HT-29 (cell line): ENCODE data around the gene CCNE1. TPM values are rescaled to one million over a fixed set of nuclear protein-coding genes. Genes with fewer than 3 reads are reported as not detected.
A peak's percentile ranks its signal among the peaks of the same experiment; 100 is the strongest.

Experiments used
- DNase-seq: peaks from one replicate; pipeline ENCODE4 v3.0.0-alpha.2; 2015; ENCODE audit warnings: low spot score
- total RNA-seq: library from RNA; depleted of rRNA; stranded (reverse); fragments of >200 nt; shearing (Covaris generic); gene quantifications from 2 replicates; pipeline ENCODE4 v1.2.3, GENCODE V29; 2014; rRNA removed

The CCNE1 gene
- 20.1 and 29.1 TPM in 2 replicates for total RNA-seq

DNA sequence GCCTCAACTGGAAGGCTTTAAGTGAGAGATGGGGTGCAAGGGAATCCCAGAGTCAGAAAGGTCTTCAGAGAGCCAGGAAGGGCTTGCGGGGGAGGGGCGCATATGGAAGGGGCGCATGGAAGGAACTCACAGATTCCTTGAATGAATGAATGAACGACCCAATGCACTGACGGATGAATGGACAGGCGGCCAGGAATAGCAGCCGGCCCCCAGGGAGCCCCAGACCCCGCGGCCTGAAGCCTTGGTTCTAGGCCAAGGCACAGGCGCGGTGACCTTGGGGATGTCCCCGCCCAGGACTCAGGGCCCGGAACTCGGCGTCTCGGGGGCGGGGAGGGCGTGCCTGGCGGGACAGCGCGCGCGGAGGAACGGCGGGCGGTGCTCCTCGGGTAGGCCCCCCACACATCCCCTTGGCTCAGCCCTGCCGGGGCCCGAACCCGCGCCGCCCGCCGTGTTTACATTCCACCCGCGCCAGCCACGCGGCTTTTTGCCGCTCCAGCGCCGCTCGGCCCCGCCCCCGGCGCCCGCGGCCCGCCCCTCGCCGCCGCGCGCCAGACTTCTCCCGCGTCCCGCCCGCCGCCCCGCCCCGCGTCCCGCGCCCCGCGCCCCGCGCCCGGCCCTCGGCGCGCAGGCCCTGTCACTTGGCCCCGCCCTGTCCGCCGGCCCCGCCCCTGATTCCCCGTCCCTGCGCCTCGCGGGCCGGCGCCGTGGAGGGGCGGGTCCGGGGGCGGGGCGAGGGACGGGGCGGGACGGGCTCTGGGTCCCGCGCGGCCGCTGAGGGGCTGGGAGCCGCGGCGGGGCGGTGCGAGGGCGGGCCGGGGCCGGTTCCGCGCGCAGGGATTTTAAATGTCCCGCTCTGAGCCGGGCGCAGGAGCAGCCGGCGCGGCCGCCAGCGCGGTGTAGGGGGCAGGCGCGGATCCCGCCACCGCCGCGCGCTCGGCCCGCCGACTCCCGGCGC lies at the start of gene CCNE1:
Gene CCNE1, plus strand, starts transcription at position 867 of the 955 bp plus-strand sequence. CDS start 565 bp downstream, outside the sequence.
- DNase-seq = peak; percentile 88

GRCh38 chr19:29763196-29763595 lies 48.6 kb upstream of the CCNE1 start:
- DNase-seq = no peak

- no peak for DNase-seq
Observed at GRCh38 chr19:29764361-29764760, 47.4 kb upstream of the CCNE1 start.

DNA sequence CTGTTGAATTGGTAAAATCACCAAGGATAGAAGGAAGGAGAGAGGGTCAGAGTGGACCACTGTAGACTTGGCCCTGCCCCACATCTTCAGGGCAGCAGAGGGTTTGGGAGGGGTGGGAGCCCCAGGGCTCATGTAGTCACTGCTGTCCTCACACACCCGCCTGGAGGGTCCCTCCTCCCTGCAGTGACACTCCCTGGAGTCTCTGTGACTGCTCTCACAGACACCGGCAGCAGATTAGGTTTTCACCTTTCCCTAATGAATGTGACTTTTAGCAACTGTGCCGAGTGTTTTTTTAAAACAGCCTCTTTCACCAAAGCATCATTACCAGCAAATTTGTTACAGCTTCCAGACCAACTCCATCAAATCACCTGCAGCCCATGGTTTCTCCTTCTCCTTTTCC lies 45.7 kb upstream of the CCNE1 start:
- no peak for DNase-seq

GRCh38 chr19:29767039-29767735 lies 44.6 kb upstream of the CCNE1 start:
- DNase-seq = no peak

GRCh38 chr19:29768166-29768565 lies 43.6 kb upstream of the CCNE1 start:
- DNase-seq = no peak

- DNase-seq = no peak
Observed at GRCh38 chr19:29769997-29770396, 41.8 kb upstream of the CCNE1 start.

DNA sequence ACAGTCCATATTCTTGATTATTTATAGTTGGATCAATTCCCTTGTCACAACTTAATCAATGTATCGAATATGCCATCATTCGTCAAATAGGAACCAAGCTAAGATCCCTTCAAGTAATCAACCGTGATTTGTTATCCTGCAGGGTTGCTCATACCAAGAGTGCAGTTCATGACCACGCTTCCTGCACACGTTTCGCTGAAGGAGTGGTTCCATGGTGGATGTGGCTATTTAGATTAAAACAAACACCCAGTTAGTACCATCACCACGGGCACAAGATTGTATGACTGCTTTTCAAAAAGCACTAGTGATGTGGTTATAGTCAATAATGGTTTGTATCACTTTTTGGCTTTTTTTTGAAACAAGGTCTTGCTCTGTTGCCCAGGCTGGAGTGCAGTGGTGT lies 41.1 kb upstream of the CCNE1 start:
- DNase-seq = no peak

- DNase-seq = peak; percentile 76
Observed at GRCh38 chr19:29771708-29772414, 39.9 kb upstream of the CCNE1 start.

DNA sequence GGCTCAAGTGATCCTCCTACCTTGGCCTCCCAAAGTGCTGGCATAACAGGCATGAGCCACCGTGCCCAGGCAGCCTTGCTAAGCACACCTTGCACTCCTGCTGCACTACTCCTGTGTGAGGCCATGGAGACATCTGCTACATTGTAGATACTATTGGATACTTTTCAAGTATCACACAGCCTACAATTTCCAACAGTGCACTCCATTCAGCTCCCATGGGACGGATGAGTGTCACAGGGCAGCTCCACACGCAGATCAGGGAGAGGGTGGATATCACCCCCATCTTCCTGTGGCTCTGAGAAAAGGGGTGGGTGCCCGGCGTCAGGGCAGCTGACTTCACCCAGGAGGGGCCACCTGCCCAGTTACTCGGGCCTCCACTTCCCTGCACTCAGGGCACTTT lies 39.1 kb upstream of the CCNE1 start:
- no peak for DNase-seq

GRCh38 chr19:29773141-29773540 lies 38.6 kb upstream of the CCNE1 start:
- DNase-seq = no peak

- no peak for DNase-seq
Observed at GRCh38 chr19:29774126-29774525, 37.7 kb upstream of the CCNE1 start.

DNA sequence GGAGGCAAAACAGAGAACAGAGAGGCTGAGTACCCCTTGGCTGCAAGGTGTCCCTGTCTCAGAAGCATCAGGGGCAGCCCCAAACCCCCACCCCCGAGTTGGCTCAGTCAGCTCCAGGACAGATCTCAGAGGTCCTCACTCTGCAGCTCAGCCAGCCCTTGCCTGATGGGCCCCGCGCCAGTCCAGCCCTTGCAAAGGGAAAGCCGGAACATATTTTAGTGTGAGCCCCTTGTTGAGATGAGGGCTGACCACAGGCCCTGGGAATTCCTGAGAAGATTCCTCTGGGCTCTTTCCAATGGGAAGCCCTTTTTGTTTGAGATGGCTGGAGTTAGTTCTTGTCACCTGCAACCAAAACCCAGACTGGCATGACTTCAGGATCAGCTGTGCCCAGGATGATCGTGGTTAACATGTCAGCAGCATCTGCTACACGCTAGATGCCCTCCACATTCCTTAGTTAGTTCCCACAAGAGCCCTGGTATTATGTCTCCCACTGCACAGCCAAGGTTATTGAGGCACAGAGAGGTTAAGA lies 33.9 kb upstream of the CCNE1 start:
- no peak for DNase-seq

DNA sequence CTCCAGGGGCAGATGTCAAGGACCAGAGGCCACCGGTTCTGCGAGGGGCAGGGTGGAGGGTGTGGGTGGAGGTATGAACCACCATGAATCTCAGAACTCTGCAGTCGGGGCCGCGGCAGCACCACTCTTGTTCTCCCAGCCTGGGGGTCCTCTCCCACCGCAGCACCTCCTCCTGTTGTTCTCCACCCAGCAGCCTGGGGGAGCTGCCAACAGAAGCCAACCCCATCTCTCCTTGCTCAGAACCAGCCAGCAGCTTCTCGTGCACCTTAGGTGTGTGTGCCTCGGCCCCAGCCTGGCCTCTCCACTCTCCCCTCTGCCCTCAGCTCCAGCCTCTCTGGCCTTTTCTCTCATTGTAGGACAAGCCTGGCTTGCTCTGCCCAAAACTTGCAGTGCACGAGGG lies 31.9 kb upstream of the CCNE1 start:
- no peak for DNase-seq

GRCh38 chr19:29781386-29782259 lies 30.2 kb upstream of the CCNE1 start:
- no peak for DNase-seq

DNA sequence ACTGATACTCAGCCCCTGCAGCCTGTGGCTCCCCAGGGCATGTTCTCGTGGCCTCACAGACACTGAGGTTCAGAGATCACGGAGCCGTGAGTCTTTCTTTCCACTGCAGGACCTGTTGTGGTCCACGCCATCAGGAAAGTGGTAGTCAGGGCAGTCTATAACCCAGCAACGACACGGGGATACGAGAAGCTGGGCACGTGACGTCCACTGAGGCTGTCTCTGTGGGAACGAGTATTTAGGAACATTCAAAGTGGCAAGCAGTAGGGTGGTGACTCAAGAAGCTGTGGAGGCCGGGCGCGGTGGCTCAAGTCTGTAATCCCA lies 29.6 kb upstream of the CCNE1 start:
- DNase-seq = no peak

DNA sequence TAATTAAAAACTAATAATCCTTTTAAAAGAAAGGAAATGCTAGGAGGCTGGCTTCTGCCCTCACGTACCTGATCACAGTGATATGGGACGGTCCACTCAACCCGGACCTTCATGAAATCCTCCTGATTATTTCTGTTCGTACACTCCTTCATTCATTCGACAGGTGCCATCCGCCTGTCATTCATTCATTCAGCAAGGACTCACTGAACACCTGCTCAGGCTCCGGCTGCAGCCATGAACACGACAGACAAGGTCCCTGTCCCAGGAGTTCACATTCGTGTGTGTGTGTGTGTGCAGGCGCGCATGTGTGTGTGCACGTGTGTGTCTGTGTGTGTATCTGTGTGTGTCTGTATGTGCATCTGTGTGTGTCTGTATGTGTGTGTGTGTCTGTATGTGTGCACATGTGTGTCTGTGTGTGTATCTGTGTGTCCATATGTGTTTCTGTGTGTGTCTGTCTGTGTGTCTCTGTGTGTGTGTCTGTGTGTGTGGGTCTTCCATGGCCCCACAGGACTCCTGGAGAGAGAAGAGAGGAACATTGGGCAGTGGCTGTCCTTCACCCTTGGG lies 28.1 kb upstream of the CCNE1 start:
- DNase-seq = no peak

DNA sequence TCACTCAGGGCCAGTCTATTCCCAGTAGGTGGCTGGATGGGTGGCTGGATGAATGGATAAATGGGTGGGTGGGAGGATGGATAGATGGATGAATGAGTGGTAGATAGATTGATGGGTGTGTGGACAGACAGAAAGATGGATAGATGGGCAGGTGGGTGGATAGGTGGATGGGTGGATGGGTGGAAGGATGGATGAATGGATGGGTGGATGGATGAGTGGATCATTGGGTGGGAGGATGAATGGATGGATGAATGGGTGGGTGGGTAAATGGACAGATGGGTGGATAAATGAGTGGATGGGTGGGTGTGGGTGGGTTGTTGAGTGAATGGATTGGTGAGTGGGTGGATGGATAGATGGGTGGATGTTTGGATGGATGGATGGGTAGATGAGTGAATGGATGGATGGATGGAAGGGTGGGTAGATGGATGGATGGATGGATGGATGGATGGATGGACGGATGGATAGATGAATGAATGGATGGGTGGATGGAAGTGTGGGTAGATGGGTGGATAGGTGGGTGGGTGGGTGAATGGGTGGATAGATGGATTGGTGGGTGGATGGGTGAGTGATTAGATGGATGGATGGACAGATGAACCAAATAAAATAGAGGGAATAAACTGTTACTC lies 27.1 kb upstream of the CCNE1 start:
- DNase-seq = no peak

DNA sequence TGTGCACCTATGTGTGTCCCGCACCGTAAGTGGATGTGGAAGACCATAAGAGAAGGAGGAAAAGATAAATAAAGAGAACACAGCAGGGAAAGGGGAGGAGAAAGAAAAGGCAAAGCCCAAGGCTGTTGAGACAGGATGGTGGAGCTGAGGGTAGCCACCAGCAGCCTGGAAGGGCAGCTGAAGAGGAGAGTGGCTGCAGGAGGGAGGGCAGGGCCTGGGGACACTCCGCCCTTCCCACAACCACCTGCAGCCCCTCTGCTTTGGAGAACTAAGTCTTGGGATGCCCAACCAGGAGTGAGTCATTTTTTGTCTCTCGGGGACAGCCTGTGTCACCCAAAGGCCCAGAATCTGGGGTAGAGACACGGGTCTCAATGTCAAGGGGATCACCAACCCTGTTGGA lies 26.4 kb upstream of the CCNE1 start:
- no peak for DNase-seq

GRCh38 chr19:29785955-29786589 lies 25.7 kb upstream of the CCNE1 start:
- DNase-seq = no peak
